NCI-H2227 (cell line): Measurements from ENCODE around the gene REPIN1.
A peak's percentile ranks its signal among the peaks of the same experiment; 100 is the strongest.
"Not testable (repeated sequence)": the region's sequence is repeated elsewhere in the genome, so short reads cannot be mapped to it uniquely, and the experiment has no call there.

Experiments
- DNase-seq: peaks from one replicate; lab custom pipeline; 2025; ENCODE audit not compliant: unreplicated experiment; lab: John Stamatoyannopoulos, UW

The REPIN1 gene

GRCh38 chr7:150374472-150374871, 5.8 kb downstream of the REPIN1 start:
- no peak for DNase-seq

- DNase-seq = no peak
Observed at GRCh38 chr7:150375662-150376521, 7.3 kb downstream of the REPIN1 start.

GRCh38 chr7:150376560-150376959, 7.9 kb downstream of the REPIN1 start:
- DNase-seq = no peak

GRCh38 chr7:150377196-150377595, 8.6 kb downstream of the REPIN1 start:
- DNase-seq = no peak

- DNase-seq = no peak
Observed at GRCh38 chr7:150377635-150378034, 9.0 kb downstream of the REPIN1 start.

- DNase-seq = peak; percentile 78
Observed at GRCh38 chr7:150378115-150378852, 9.7 kb downstream of the REPIN1 start.

GRCh38 chr7:150378853-150379440, 10.3 kb downstream of the REPIN1 start, which contains the start of gene ZNF775:
ZNF775 (plus strand) TSS chr7:150379330; CDS start chr7:150388471, 9,141 bp downstream.
- DNase-seq = peak; percentile 98

GRCh38 chr7:150379441-150380379, 11.1 kb downstream of the REPIN1 start:
- peak; percentile 28 for DNase-seq

GRCh38 chr7:150380463-150380862, 11.8 kb downstream of the REPIN1 start:
- no peak for DNase-seq

- DNase-seq = no peak
Observed at GRCh38 chr7:150381096-150381495, 12.5 kb downstream of the REPIN1 start.

- DNase-seq = no peak
Observed at GRCh38 chr7:150381785-150382122, 13.1 kb downstream of the REPIN1 start.

GRCh38 chr7:150382123-150382843, 13.7 kb downstream of the REPIN1 start:
- no peak for DNase-seq

GRCh38 chr7:150382844-150383225, 14.2 kb downstream of the REPIN1 start:
- DNase-seq = no peak

GRCh38 chr7:150383710-150384397, 15.2 kb downstream of the REPIN1 start:
- peak; percentile 82 for DNase-seq

- no peak for DNase-seq
Observed at GRCh38 chr7:150384406-150385301, 16.0 kb downstream of the REPIN1 start.

- peak; percentile 42 for DNase-seq
Observed at GRCh38 chr7:150385302-150385723, 16.7 kb downstream of the REPIN1 start.

- not testable (repeated sequence) for DNase-seq
Observed at GRCh38 chr7:150385884-150386283, 17.3 kb downstream of the REPIN1 start.

GRCh38 chr7:150388306-150388705, 19.7 kb downstream of the REPIN1 start:
- DNase-seq = no peak
